ENCODE results near the gene KSR1. TPM values are rescaled to one million over a fixed set of nuclear protein-coding genes. Genes with fewer than 3 reads are reported as not detected.

The KSR1 gene
- polyA plus RNA-seq, 1 donor from 2014 or later = 9.2 TPM

DNA sequence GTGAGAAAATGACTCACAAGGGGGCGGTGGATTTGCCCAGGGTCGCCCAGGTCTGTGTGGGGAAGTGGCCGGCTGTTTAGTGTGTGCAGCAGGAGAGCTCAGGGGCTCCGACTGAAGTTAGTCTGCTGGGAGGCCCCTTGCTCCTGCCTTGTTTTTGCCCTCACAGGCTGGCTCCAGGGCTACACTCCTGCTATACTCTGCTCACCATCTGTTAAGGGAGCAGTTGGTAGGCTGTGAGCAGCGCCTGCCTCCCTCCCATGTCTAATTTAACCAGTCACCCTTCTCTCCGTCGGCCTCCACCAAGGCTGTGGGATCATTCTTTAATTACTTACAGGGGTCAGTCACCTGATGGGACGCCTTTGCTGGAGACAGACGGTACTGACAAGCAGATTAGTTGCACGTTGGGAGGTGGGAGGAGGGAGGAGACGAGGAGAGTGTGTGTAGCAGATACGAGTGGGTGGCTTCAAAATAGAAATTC, 35.5 kb downstream of the KSR1 start:
- H3K27ac ChIP-seq (ENCODE audit: low read length) = no peak overlapping the region
- H3K4me2 ChIP-seq (ENCODE audit: low read length) = no peak overlapping the region

DNA sequence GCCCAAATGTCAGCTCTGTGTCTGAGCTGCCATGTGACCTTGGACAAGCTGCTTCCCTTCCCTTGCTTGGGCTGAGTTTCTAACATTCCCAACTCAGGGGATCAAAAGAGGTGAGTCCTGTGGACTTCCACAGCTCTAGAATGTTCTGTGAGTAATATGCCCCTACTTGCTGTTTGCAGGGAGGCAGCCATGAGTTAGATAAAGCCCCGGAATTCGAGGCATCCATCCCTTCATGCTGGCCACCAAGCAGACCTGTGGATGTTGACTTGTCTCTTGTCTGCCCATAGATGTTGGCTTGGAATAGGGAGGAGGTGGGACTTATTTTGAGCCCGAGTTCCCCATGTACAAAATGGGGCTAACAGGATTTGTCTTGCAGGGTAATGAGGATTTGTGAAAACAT, 36.2 kb downstream of the KSR1 start:
- Histone ChIP-seq H3K36me3 (ENCODE audit: insufficient read depth, low read length) (no peaks in the 10 kb centered on the region), H4K20me1 (ENCODE audit: insufficient read depth) (no peaks in the 10 kb centered on the region), H3K9me3 (ENCODE audit: low read length) (no peaks in the 10 kb centered on the region), H3K27me3 (ENCODE audit: insufficient read depth, low read depth, low read length) (no peaks in the 10 kb centered on the region), H3K79me2 (replicated peaks; ENCODE audit: insufficient read depth, low read length) (no peaks in the 10 kb centered on the region), H3K9ac (ENCODE audit: low read length) (no peak overlapping the region), H2AFZ (ENCODE audit: low read depth, low read length) (no peak overlapping the region), H3K9me2 (ENCODE audit: insufficient read depth, low read length) (no peaks in the 10 kb centered on the region), H3K4me3 (ENCODE audit: low read length) (no peak overlapping the region), H3K27ac (ENCODE audit: low read length) (no peak overlapping the region), H3K4me2 (ENCODE audit: low read length) (no peak overlapping the region), H3F3A (ENCODE audit: insufficient read depth, low read length, poor library complexity, severe bottlenecking) (no peaks in the 10 kb centered on the region)
- TF ChIP-seq TAF1 (IDR thresholded peaks at IDR 0.05; ENCODE audit: low read depth) (no peak), SMC3 (conservative IDR thresholded peaks at IDR 0.05; ENCODE audit: poor library complexity) (no peak), CTCF (IDR thresholded peaks at IDR 0.05; ENCODE audit: poor library complexity, severe bottlenecking) (no peak), EP300 (conservative IDR thresholded peaks at IDR 0.05; ENCODE audit: poor library complexity, severe bottlenecking) (no peak), EZH2 (IDR thresholded peaks at IDR 0.05; ENCODE audit: borderline replicate concordance, insufficient read depth, low read length, poor library complexity, severe bottlenecking) (no peak), POLR2AphosphoS5 (IDR thresholded peaks at IDR 0.05) (no peak), RAD21 (conservative IDR thresholded peaks at IDR 0.05) (no peak), MXI1 (conservative IDR thresholded peaks at IDR 0.05; ENCODE audit: poor library complexity, severe bottlenecking) (no peak)

More for the DNA sequence above, 35.5 kb downstream of the KSR1 start:
- TF ChIP-seq EZH2 (IDR thresholded peaks at IDR 0.05; ENCODE audit: borderline replicate concordance, insufficient read depth, low read length, poor library complexity, severe bottlenecking) (no peak), SMC3 (conservative IDR thresholded peaks at IDR 0.05; ENCODE audit: poor library complexity) (no peak), CTCF (IDR thresholded peaks at IDR 0.05; ENCODE audit: poor library complexity, severe bottlenecking) (no peak), POLR2AphosphoS5 (IDR thresholded peaks at IDR 0.05) (no peak), EP300 (conservative IDR thresholded peaks at IDR 0.05; ENCODE audit: poor library complexity, severe bottlenecking) (no peak), TAF1 (IDR thresholded peaks at IDR 0.05; ENCODE audit: low read depth) (no peak), REST (IDR thresholded peaks at IDR 0.05; ENCODE audit: borderline replicate concordance) (no peak), MXI1 (conservative IDR thresholded peaks at IDR 0.05; ENCODE audit: poor library complexity, severe bottlenecking) (no peak), RAD21 (conservative IDR thresholded peaks at IDR 0.05) (no peak)
- H3K9me2 ChIP-seq (ENCODE audit: insufficient read depth, low read length) = no peaks in the 10 kb centered on the region
- no peaks in the 10 kb centered on the region for H4K20me1 ChIP-seq (ENCODE audit: insufficient read depth)
- no peak overlapping the region for H3K4me3 ChIP-seq (ENCODE audit: low read length)
- no peaks in the 10 kb centered on the region for H3K36me3 ChIP-seq (ENCODE audit: insufficient read depth, low read length)
- H3K27me3 ChIP-seq (ENCODE audit: insufficient read depth, low read depth, low read length) = no peaks in the 10 kb centered on the region
- H3K9me3 ChIP-seq (ENCODE audit: low read length) = no peaks in the 10 kb centered on the region
- no peaks in the 10 kb centered on the region for H3F3A ChIP-seq (ENCODE audit: insufficient read depth, low read length, poor library complexity, severe bottlenecking)
- no peak overlapping the region for H2AFZ ChIP-seq (ENCODE audit: low read depth, low read length)
- no peaks in the 10 kb centered on the region for H3K79me2 ChIP-seq (replicated peaks; ENCODE audit: insufficient read depth, low read length)
- no peak overlapping the region for H3K9ac ChIP-seq (ENCODE audit: low read length)
